ENCODE data around the gene ADAM15. TPM values are rescaled to one million over a fixed set of nuclear protein-coding genes. Genes with fewer than 3 reads are reported as not detected.

Gene ADAM15
- total RNA-seq, 1 experiment from 2014 or later = 30.6 TPM

DNA sequence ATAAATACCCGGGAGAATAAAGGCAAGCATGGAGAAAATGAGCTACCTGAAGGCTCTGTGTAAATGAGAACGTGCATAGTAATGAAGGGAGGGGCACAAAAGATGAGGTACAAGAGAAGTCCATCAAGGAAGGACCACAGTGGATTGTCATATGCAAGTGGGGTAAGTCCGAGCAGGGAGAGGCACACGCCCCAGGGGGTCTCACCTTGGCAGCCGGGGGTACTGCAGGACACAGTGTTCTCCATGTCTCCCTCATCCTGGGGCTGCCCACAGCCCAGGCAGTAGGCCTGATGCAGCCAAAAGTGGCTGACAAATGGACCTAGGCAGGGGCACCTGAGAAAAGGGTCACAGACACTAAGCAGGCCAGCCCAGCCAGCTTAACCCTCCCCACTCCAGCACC, 27.5 kb upstream of the ADAM15 start:
- Mint-ChIP-seq H3K36me3 (ENCODE audit: insufficient read depth in 1 of 3, low read depth in 3 of 3) (peaks cover 0 to 6% (median 6%) of the 10 kb centered on the region in 3 experiments; a peak in 1 of 7 replicates), H3K9me3 (no peaks in the 10 kb centered on the region), H3K4me1 (peaks cover 19 to 35% of the 10 kb centered on the region in 2 experiments), H3K27me3 (ENCODE audit: low read depth) (peaks cover 12% of the 10 kb centered on the region), H3K4me3 (no peak overlapping the region), H3K27ac (no peak overlapping the region)
- H3K27ac ChIP-seq (ENCODE audit: insufficient read length, low read depth, low read length) = no peak overlapping the region
- no peak overlapping the region for H3K14ac ChIP-seq (ENCODE audit: insufficient read depth, low read length)
- H4K5ac ChIP-seq (ENCODE audit: insufficient read length, low read depth, low read length) = no peak overlapping the region
- H3K4me1 ChIP-seq (ENCODE audit: insufficient read depth, low read length) = no peaks in the 10 kb centered on the region
- no peak overlapping the region for H2BK20ac ChIP-seq (ENCODE audit: low read depth, low read length, poor library complexity, severe bottlenecking)
- H3K23me2 ChIP-seq (ENCODE audit: insufficient read length, low read depth, low read length, poor library complexity, severe bottlenecking) = no peaks in the 10 kb centered on the region
- no peak overlapping the region for H3K23ac ChIP-seq (ENCODE audit: insufficient read length, low read depth, low read length)
- no peak overlapping the region for H2AK5ac ChIP-seq (ENCODE audit: insufficient read length, low read length)
- no peak overlapping the region for H3K9ac ChIP-seq (ENCODE audit: extremely low read depth, insufficient read length, low read length)
- H3K27me3 ChIP-seq (ENCODE audit: insufficient read depth, low read length) = no peaks in the 10 kb centered on the region
- H2BK5ac ChIP-seq (ENCODE audit: insufficient read length, low read length) = no peak overlapping the region
- no CpG with 5 or more reads among the region's 5 CpGs for WGBS (ENCODE audit: extremely low coverage, insufficient read length, low lambda C conversion rate)
- H2BK120ac ChIP-seq (ENCODE audit: low read depth, low read length, poor library complexity, severe bottlenecking) = no peak overlapping the region
- H2BK12ac ChIP-seq (ENCODE audit: insufficient read length, low read depth, low read length) = no peak overlapping the region
- DNase-seq = no peak
- no peak overlapping the region for H3K56ac ChIP-seq (ENCODE audit: insufficient read length, low read depth, low read length)
- H3K4me2 ChIP-seq (ENCODE audit: insufficient read depth, insufficient read length, low read length) = no peak overlapping the region
- no peaks in the 10 kb centered on the region for H3K9me3 ChIP-seq (ENCODE audit: control insufficient read depth, low read depth, low read length)
- no peak overlapping the region for H4K8ac ChIP-seq (replicated peaks; ENCODE audit: insufficient read length, low read depth, low read length)
- H4K20me1 ChIP-seq (ENCODE audit: control insufficient read depth, insufficient read depth, insufficient read length) = no peaks in the 10 kb centered on the region
- no peak for TF ChIP-seq CTCF (conservative IDR thresholded peaks at IDR 0.05)
- no peak overlapping the region for H3K18ac ChIP-seq (ENCODE audit: insufficient read length, low read depth, low read length)
- H4K91ac ChIP-seq (ENCODE audit: insufficient read length, low read depth, low read length) = no peak overlapping the region
- H2AFZ ChIP-seq (ENCODE audit: low read length) = no peak overlapping the region
- no peak overlapping the region for H3K4ac ChIP-seq (ENCODE audit: low read depth, low read length)
- H3T11ph ChIP-seq (ENCODE audit: low read length) = no peak overlapping the region
- H3K79me2 ChIP-seq (ENCODE audit: insufficient read depth, low read length) = no peaks in the 10 kb centered on the region
- no peak overlapping the region for H2BK15ac ChIP-seq (ENCODE audit: low read depth, low read length)
- H3K79me1 ChIP-seq (ENCODE audit: insufficient read depth, low read depth, low read length, poor library complexity, severe bottlenecking) = no peaks in the 10 kb centered on the region
